ENCODE measurements around the gene MAD1L1. TPM values are rescaled to one million over a fixed set of nuclear protein-coding genes. Genes with fewer than 3 reads are reported as not detected.
"Not testable (repeated sequence)": the region's sequence is repeated elsewhere in the genome, so short reads cannot be mapped to it uniquely, and the experiment has no call there.

Gene MAD1L1
- total RNA-seq, 1 donor from 2014 or later: 57.4 TPM

DNA sequence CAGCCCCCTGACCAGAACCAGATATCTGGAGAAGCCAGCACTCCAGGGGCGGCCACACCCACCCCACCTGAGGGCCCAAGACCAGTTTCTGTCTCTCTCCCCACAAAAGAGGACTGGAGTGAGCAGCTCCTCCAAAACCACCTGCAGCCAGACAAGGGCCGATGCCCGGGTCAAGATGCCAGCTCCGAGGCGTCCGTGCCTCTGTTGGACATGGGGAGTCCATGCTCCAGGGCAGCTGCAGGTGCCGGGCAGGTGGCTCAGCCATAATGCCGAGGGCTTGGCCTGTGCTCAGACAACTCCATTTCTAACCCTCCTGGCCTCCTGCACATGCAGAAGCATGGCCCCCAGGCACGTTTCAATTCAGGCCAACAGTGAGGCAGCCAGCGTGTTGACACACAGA lies 234.6 kb downstream of the MAD1L1 start:
- TF ChIP-seq, protein P1, sequence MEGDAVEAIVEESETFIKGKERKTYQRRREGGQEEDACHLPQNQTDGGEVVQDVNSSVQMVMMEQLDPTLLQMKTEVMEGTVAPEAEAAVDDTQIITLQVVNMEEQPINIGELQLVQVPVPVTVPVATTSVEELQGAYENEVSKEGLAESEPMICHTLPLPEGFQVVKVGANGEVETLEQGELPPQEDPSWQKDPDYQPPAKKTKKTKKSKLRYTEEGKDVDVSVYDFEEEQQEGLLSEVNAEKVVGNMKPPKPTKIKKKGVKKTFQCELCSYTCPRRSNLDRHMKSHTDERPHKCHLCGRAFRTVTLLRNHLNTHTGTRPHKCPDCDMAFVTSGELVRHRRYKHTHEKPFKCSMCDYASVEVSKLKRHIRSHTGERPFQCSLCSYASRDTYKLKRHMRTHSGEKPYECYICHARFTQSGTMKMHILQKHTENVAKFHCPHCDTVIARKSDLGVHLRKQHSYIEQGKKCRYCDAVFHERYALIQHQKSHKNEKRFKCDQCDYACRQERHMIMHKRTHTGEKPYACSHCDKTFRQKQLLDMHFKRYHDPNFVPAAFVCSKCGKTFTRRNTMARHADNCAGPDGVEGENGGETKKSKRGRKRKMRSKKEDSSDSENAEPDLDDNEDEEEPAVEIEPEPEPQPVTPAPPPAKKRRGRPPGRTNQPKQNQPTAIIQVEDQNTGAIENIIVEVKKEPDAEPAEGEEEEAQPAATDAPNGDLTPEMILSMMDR (IDR thresholded peaks at IDR 0.05; ENCODE audit: insufficient read depth, low read length, severe bottlenecking): no peak
- DNase-seq (ENCODE audit: low read depth) (no peak), FAIRE-seq (no peak)
- H3K4me3 ChIP-seq (ENCODE audit: low read depth, low read length): no peak overlapping the region
- no peaks in the 10 kb centered on the region for H3K36me3 ChIP-seq (ENCODE audit: control insufficient read depth, insufficient read depth, low read length)
- no peaks in the 10 kb centered on the region for H3K27me3 ChIP-seq (ENCODE audit: control insufficient read depth, insufficient read depth, low read length)

DNA sequence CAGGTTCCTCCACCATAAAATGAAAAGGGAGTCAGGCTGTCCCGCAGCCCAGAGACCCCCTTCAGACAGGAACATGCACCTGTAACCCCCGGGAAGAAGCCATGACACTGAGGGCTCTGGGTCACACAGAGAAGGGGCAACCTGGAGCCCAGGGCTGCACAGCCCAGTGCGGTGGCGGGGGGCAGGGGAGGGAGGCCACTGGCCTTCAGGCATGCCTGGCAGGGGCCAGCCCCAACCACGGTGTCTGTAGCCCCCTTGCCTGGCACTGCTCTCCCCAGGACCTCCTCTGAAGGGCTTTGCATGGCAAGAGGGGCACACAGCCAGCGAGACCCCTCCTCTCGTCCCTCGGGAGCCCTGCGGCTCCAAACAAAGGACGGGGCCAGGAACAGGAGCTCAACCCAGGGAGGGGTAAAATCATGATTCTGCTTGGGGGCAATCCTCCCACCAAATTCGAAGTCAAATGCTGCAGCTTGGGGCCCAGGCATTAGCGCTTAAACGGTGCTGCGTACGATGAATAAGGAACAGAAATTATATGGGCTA lies 235.1 kb downstream of the MAD1L1 start:
- H3K4me3 ChIP-seq (ENCODE audit: low read depth, low read length): no peak overlapping the region
- no peaks in the 10 kb centered on the region for H3K27me3 ChIP-seq (ENCODE audit: control insufficient read depth, insufficient read depth, low read length)
- H3K36me3 ChIP-seq (ENCODE audit: control insufficient read depth, insufficient read depth, low read length): no peaks in the 10 kb centered on the region
- TF ChIP-seq, protein P1 (IDR thresholded peaks at IDR 0.05; ENCODE audit: insufficient read depth, low read length, severe bottlenecking): no peak
- DNase-seq (ENCODE audit: low read depth) (no peak), FAIRE-seq (no peak)

DNA sequence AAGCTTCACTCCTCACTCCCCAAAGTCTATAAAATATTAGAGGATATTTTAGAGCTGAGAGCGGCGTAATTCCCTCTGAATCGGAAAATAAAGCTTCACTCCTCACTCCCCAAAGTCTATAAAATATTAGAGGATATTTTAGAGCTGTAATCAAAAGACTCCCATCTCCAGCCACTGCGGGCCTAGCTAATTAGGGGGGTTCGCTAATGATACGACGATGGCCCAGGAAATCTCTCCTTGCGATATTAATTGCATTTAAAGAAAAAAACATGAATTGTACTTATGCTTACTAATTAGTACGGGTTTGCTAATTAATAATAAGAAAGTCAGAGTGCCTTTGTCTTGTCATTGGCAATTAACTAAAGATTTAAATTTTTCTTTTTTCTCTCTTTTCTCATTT lies 235.9 kb downstream of the MAD1L1 start:
- FAIRE-seq (no peak), DNase-seq (ENCODE audit: low read depth) (no peak)
- no peaks in the 10 kb centered on the region for H3K36me3 ChIP-seq (ENCODE audit: control insufficient read depth, insufficient read depth, low read length)
- no peak overlapping the region for H3K4me3 ChIP-seq (ENCODE audit: low read depth, low read length)
- no peaks in the 10 kb centered on the region for H3K27me3 ChIP-seq (ENCODE audit: control insufficient read depth, insufficient read depth, low read length)
- TF ChIP-seq, protein P1 (IDR thresholded peaks at IDR 0.05; ENCODE audit: insufficient read depth, low read length, severe bottlenecking): no peak

DNA sequence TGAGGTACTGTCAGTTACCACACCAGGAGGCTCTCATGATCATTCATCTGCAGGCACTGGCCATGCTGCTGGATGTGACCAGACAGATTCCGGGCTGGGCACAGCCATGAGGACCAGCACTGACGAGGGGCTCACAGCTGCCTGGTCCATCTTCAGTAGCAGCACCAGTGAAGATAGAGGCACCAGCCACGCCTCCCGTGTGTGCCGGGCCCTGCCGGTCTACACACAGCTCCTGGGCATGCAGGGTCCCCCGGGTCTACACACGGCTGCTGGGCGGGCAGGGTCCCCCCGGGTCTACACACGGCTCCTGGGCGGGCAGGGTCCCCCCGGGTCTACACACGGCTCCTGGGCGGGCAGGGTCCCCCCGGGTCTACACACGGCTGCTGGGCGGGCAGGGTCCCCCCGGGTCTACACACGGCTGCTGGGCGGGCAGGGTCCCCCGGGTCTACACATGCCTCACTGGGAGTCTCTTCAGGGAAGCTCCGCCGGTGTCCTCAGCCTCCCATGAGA lies 236.8 kb downstream of the MAD1L1 start:
- not testable (repeated sequence) for H3K27me3 ChIP-seq (ENCODE audit: control insufficient read depth, insufficient read depth, low read length); H3K36me3 ChIP-seq (ENCODE audit: control insufficient read depth, insufficient read depth, low read length); H3K4me3 ChIP-seq (ENCODE audit: low read depth, low read length); DNase-seq (ENCODE audit: low read depth)
- FAIRE-seq: peak; percentile 43

DNA sequence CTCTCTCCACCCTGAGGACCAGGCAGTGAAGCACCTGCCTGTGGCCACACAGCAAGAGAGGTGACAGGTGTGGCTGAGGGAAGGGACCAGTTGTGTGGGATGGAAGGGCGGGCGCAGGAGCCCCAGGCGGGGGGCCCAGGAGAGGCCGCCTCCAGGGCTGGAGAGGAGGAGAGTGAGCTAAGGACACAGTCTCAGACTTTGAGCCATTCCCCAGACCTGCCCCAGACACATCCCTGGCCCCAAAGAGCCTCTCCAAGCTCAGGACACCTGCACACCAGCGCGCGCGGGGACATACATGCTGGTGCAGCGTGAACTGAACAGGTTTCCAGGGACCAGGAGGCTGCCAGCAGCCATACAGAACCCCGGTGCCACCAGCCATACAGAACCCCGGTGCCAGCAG lies 237.3 kb downstream of the MAD1L1 start:
- H3K27me3 ChIP-seq (ENCODE audit: control insufficient read depth, insufficient read depth, low read length): no peaks in the 10 kb centered on the region
- DNase-seq (ENCODE audit: low read depth) (no peak), FAIRE-seq (no peak)
- TF ChIP-seq, protein P1 (IDR thresholded peaks at IDR 0.05; ENCODE audit: insufficient read depth, low read length, severe bottlenecking): no peak
- no peaks in the 10 kb centered on the region for H3K36me3 ChIP-seq (ENCODE audit: control insufficient read depth, insufficient read depth, low read length)
- H3K4me3 ChIP-seq (ENCODE audit: low read depth, low read length): no peak overlapping the region

DNA sequence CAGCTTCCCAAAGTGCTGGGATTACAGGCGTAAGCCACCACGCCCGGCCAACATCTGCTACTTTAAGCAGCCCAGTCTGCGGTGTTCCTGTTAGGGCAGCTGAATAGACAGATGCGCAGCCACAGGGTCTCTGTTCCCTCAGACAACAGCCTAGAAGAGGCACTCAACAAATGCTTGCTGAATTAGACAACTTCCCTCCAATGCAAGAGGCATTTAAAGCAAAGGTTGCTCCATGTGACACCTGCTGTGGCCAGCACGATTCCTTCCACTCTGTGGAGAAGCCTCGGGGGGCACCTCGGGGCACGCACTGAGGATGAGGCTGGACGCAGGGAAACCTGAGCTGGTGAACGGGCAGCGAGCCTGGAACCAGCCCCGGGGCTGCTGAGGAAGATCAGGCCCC lies 237.8 kb downstream of the MAD1L1 start:
- Histone ChIP-seq H3K4me3 (ENCODE audit: low read depth, low read length) (no peak overlapping the region), H3K36me3 (ENCODE audit: control insufficient read depth, insufficient read depth, low read length) (no peaks in the 10 kb centered on the region), H3K27me3 (ENCODE audit: control insufficient read depth, insufficient read depth, low read length) (no peaks in the 10 kb centered on the region)
- TF ChIP-seq, protein P1 (IDR thresholded peaks at IDR 0.05; ENCODE audit: insufficient read depth, low read length, severe bottlenecking): no peak
- FAIRE-seq (no peak), DNase-seq (ENCODE audit: low read depth) (no peak)

Measured in bronchial epithelial cell (primary cell).